ENCODE measurements around the gene FGF14.

FGF14 gene

DNA sequence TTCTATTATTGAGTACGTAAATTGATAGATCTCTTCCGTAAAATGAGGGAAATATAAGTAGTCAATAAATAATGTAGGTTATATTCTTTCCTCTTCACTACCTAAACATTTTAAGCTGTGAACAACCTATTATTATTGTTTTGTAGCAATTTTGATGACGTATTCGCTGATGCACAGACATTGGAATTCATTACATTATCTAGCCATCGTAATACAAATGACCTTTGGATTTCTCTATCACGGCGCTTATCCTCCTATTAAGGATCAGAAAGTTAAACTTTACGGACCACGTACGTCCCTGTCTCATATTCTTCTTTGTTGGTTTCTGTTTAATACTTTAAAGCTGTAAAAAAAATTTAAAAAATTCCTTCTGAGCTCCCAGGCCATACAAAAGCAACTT, 684.5 kb downstream of the FGF14 start:
- Histone ChIP-seq H3K27ac (ENCODE audit: low read depth, low read length) (no peak overlapping the region), H3K79me2 (ENCODE audit: control insufficient read depth, insufficient read depth, low read length, unreplicated experiment) (no peaks in the 10 kb centered on the region), H2AFZ (ENCODE audit: low read length, unreplicated experiment) (no peak overlapping the region), H3K27me3 (ENCODE audit: insufficient read depth, low read length) (no peaks in the 10 kb centered on the region), H3K36me3 (ENCODE audit: insufficient read depth, low read length) (peaks cover 21% of the 10 kb centered on the region), H3K4me3 (ENCODE audit: low read depth, low read length) (no peak overlapping the region), H3K4me1 (ENCODE audit: control insufficient read depth, insufficient read depth, low read length, unreplicated experiment) (no peaks in the 10 kb centered on the region)

- Histone ChIP-seq H2AFZ (ENCODE audit: low read length, unreplicated experiment) (no peak overlapping the region), H3K4me1 (ENCODE audit: control insufficient read depth, insufficient read depth, low read length, unreplicated experiment) (no peaks in the 10 kb centered on the region), H3K27ac (ENCODE audit: low read depth, low read length) (no peak overlapping the region), H3K4me3 (ENCODE audit: low read depth, low read length) (no peak overlapping the region), H3K27me3 (ENCODE audit: insufficient read depth, low read length) (no peaks in the 10 kb centered on the region), H3K36me3 (ENCODE audit: insufficient read depth, low read length) (peaks cover 14% of the 10 kb centered on the region), H3K79me2 (ENCODE audit: control insufficient read depth, insufficient read depth, low read length, unreplicated experiment) (no peaks in the 10 kb centered on the region)
Measured at GRCh38 chr13:101714195-101714594, 687.7 kb downstream of the FGF14 start.

- Histone ChIP-seq H3K79me2 (ENCODE audit: control insufficient read depth, insufficient read depth, low read length, unreplicated experiment) (no peaks in the 10 kb centered on the region), H2AFZ (ENCODE audit: low read length, unreplicated experiment) (no peak overlapping the region), H3K4me3 (ENCODE audit: low read depth, low read length) (no peak overlapping the region), H3K4me1 (ENCODE audit: control insufficient read depth, insufficient read depth, low read length, unreplicated experiment) (peaks cover 5% of the 10 kb centered on the region), H3K27ac (ENCODE audit: low read depth, low read length) (no peak overlapping the region), H3K36me3 (ENCODE audit: insufficient read depth, low read length) (0 out of 2 replicates have a peak, but pooled peaks cover 10% of the 10 kb centered on the region), H3K27me3 (ENCODE audit: insufficient read depth, low read length) (no peaks in the 10 kb centered on the region)
Measured at GRCh38 chr13:101712026-101712348, 689.9 kb downstream of the FGF14 start.

DNA sequence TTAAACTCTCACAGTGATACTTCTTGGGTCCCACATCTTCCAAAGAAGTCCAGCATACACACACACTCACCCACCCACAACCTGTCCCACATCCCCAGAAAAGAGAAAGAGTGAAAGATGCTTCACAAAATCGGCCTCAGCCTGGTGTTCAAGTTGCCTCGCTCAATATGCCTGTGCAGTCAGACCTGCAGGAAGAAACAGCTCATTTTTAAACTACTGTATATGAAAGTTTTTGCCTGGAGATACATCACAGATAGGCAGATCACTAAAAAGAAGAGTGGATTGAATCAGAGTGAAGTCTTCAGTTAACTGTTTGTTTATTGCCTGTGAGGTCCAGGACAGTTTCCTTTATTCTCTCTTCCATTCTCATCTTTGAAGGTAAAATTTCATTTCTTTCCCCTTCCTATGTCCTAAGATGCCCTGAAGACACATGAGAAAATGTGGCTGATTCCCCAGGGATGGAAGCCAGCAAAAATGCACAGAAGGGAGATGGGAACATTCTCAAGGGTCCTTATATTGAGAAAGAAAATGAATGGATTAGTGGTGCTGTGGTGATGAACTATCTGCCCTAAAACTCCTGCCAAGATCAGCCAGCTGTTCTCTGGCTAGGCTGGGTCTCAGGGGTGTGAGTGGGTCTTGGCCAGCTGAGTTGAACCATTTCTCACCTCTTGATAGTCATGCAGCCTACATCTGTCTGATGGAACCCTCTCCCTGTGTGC, 690.4 kb downstream of the FGF14 start:
- Histone ChIP-seq H3K27me3 (ENCODE audit: insufficient read depth, low read length) (no peaks in the 10 kb centered on the region), H3K36me3 (ENCODE audit: insufficient read depth, low read length) (0 out of 2 replicates have a peak, but pooled peaks cover 10% of the 10 kb centered on the region), H3K27ac (ENCODE audit: low read depth, low read length) (no peak overlapping the region), H3K4me3 (ENCODE audit: low read depth, low read length) (no peak overlapping the region), H3K79me2 (ENCODE audit: control insufficient read depth, insufficient read depth, low read length, unreplicated experiment) (no peaks in the 10 kb centered on the region), H3K4me1 (ENCODE audit: control insufficient read depth, insufficient read depth, low read length, unreplicated experiment) (peaks cover 9% of the 10 kb centered on the region), H2AFZ (ENCODE audit: low read length, unreplicated experiment) (no peak overlapping the region)

GRCh38 chr13:101709952-101710351, 691.9 kb downstream of the FGF14 start:
- Histone ChIP-seq H3K79me2 (ENCODE audit: control insufficient read depth, insufficient read depth, low read length, unreplicated experiment) (no peaks in the 10 kb centered on the region), H2AFZ (ENCODE audit: low read length, unreplicated experiment) (no peak overlapping the region), H3K4me3 (ENCODE audit: low read depth, low read length) (no peak overlapping the region), H3K27me3 (ENCODE audit: insufficient read depth, low read length) (no peaks in the 10 kb centered on the region), H3K27ac (ENCODE audit: low read depth, low read length) (no peak overlapping the region), H3K36me3 (ENCODE audit: insufficient read depth, low read length) (0 out of 2 replicates have a peak, but pooled peaks cover 5% of the 10 kb centered on the region), H3K4me1 (ENCODE audit: control insufficient read depth, insufficient read depth, low read length, unreplicated experiment) (peaks cover 19% of the 10 kb centered on the region)

GRCh38 chr13:101708115-101708514, 693.7 kb downstream of the FGF14 start:
- H3K27me3 ChIP-seq (ENCODE audit: insufficient read depth, low read length) = no peaks in the 10 kb centered on the region
- no peak overlapping the region for H3K27ac ChIP-seq (ENCODE audit: low read depth, low read length)
- 0 out of 2 replicates have a peak, but pooled peaks cover 5% of the 10 kb centered on the region for H3K36me3 ChIP-seq (ENCODE audit: insufficient read depth, low read length)
- H2AFZ ChIP-seq (ENCODE audit: low read length, unreplicated experiment) = no peak overlapping the region
- peaks cover 19% of the 10 kb centered on the region for H3K4me1 ChIP-seq (ENCODE audit: control insufficient read depth, insufficient read depth, low read length, unreplicated experiment)
- H3K79me2 ChIP-seq (ENCODE audit: control insufficient read depth, insufficient read depth, low read length, unreplicated experiment) = no peaks in the 10 kb centered on the region
- H3K4me3 ChIP-seq (ENCODE audit: low read depth, low read length) = no peak overlapping the region

GRCh38 chr13:101707659-101708058, 694.2 kb downstream of the FGF14 start:
- H3K4me1 ChIP-seq (ENCODE audit: control insufficient read depth, insufficient read depth, low read length, unreplicated experiment) = peaks cover 19% of the 10 kb centered on the region
- H3K27ac ChIP-seq (ENCODE audit: low read depth, low read length) = peak overlapping the region; percentile 79; the same call in 1 of the 2 replicates
- H3K4me3 ChIP-seq (ENCODE audit: low read depth, low read length) = no peak overlapping the region
- no peaks in the 10 kb centered on the region for H3K79me2 ChIP-seq (ENCODE audit: control insufficient read depth, insufficient read depth, low read length, unreplicated experiment)
- no peak overlapping the region for H2AFZ ChIP-seq (ENCODE audit: low read length, unreplicated experiment)
- no peaks in the 10 kb centered on the region for H3K27me3 ChIP-seq (ENCODE audit: insufficient read depth, low read length)
- H3K36me3 ChIP-seq (ENCODE audit: insufficient read depth, low read length) = 0 out of 2 replicates have a peak, but pooled peaks cover 5% of the 10 kb centered on the region

DNA sequence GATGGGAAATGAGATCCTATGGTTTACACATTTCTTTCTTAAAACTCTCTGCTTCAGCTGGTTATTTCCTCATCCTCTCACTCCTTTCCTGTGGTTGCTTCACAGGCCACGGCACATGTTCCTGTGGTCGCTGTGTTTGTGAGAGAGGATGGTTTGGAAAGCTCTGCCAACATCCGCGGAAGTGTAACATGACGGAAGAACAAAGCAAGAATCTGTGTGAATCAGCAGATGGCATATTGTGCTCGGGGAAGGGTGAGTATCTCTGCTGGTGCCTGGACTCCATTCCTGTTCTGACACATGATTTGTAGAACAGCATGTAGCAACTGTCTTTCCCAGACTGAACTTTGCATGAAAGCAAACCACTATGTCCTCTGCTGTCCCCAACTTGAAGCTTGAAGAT, 695.2 kb downstream of the FGF14 start:
- no peaks in the 10 kb centered on the region for H3K27me3 ChIP-seq (ENCODE audit: insufficient read depth, low read length)
- H3K4me3 ChIP-seq (ENCODE audit: low read depth, low read length) = no peak overlapping the region
- 0 out of 2 replicates have a peak, but pooled peaks cover 5% of the 10 kb centered on the region for H3K36me3 ChIP-seq (ENCODE audit: insufficient read depth, low read length)
- H3K27ac ChIP-seq (ENCODE audit: low read depth, low read length) = peak overlapping the region; percentile 79
- H3K4me1 ChIP-seq (ENCODE audit: control insufficient read depth, insufficient read depth, low read length, unreplicated experiment) = peaks cover 19% of the 10 kb centered on the region
- no peak overlapping the region for H2AFZ ChIP-seq (ENCODE audit: low read length, unreplicated experiment)
- no peaks in the 10 kb centered on the region for H3K79me2 ChIP-seq (ENCODE audit: control insufficient read depth, insufficient read depth, low read length, unreplicated experiment)

- Histone ChIP-seq H3K79me2 (ENCODE audit: control insufficient read depth, insufficient read depth, low read length, unreplicated experiment) (peaks cover 2% of the 10 kb centered on the region), H3K27ac (ENCODE audit: low read depth, low read length) (no peak overlapping the region), H3K36me3 (ENCODE audit: insufficient read depth, low read length) (peaks cover 3% of the 10 kb centered on the region; the same call in 1 of the 2 replicates), H3K4me3 (ENCODE audit: low read depth, low read length) (no peak overlapping the region), H3K27me3 (ENCODE audit: insufficient read depth, low read length) (no peaks in the 10 kb centered on the region), H2AFZ (ENCODE audit: low read length, unreplicated experiment) (no peak overlapping the region), H3K4me1 (ENCODE audit: control insufficient read depth, insufficient read depth, low read length, unreplicated experiment) (peaks cover 35% of the 10 kb centered on the region)
Measured at GRCh38 chr13:101703838-101704237, 698.0 kb downstream of the FGF14 start.

GRCh38 chr13:101703081-101703480, 698.8 kb downstream of the FGF14 start:
- Histone ChIP-seq H3K36me3 (ENCODE audit: insufficient read depth, low read length) (no peaks in the 10 kb centered on the region; the same call in 1 of the 2 replicates), H3K4me1 (ENCODE audit: control insufficient read depth, insufficient read depth, low read length, unreplicated experiment) (peaks cover 42% of the 10 kb centered on the region), H3K27ac (ENCODE audit: low read depth, low read length) (no peak overlapping the region)

GRCh38 chr13:101700598-101700997, 701.2 kb downstream of the FGF14 start:
- Histone ChIP-seq H3K36me3 (ENCODE audit: insufficient read depth, low read length) (peaks cover 8% of the 10 kb centered on the region; the same call in 1 of the 2 replicates), H3K27me3 (ENCODE audit: insufficient read depth, low read length) (no peaks in the 10 kb centered on the region), H3K27ac (ENCODE audit: low read depth, low read length) (peak overlapping the region; percentile 47), H3K79me2 (ENCODE audit: control insufficient read depth, insufficient read depth, low read length, unreplicated experiment) (peaks cover 2% of the 10 kb centered on the region), H3K4me1 (ENCODE audit: control insufficient read depth, insufficient read depth, low read length, unreplicated experiment) (peaks cover 31% of the 10 kb centered on the region), H3K4me3 (ENCODE audit: low read depth, low read length) (no peak overlapping the region), H2AFZ (ENCODE audit: low read length, unreplicated experiment) (no peak overlapping the region)

More at GRCh38 chr13:101703081-101703480, 698.8 kb downstream of the FGF14 start:
- no peak overlapping the region for H3K4me3 ChIP-seq (ENCODE audit: low read depth, low read length)
- H3K27me3 ChIP-seq (ENCODE audit: insufficient read depth, low read length) = no peaks in the 10 kb centered on the region
- H2AFZ ChIP-seq (ENCODE audit: low read length, unreplicated experiment) = no peak overlapping the region
- H3K79me2 ChIP-seq (ENCODE audit: control insufficient read depth, insufficient read depth, low read length, unreplicated experiment) = peaks cover 2% of the 10 kb centered on the region
